Stimulated activated CD4-positive, alpha-beta T cell treated with anti-CD3 and anti-CD28 coated beads, TNF-alpha, amount 100 ng/mL, for 48 hours (primary cell): ENCODE measurements around the gene PYCARD.
"Not testable (repeated sequence)": the region's sequence is repeated elsewhere in the genome, so short reads cannot be mapped to it uniquely, and the experiment has no call there.

Source experiments
- DNase-seq, 3 donors: peaks; one replicate each; pipeline ENCODE4 v3.0.0-alpha.2; 2020; ENCODE audit warnings: low read depth in 3 of 3

Gene PYCARD

DNA sequence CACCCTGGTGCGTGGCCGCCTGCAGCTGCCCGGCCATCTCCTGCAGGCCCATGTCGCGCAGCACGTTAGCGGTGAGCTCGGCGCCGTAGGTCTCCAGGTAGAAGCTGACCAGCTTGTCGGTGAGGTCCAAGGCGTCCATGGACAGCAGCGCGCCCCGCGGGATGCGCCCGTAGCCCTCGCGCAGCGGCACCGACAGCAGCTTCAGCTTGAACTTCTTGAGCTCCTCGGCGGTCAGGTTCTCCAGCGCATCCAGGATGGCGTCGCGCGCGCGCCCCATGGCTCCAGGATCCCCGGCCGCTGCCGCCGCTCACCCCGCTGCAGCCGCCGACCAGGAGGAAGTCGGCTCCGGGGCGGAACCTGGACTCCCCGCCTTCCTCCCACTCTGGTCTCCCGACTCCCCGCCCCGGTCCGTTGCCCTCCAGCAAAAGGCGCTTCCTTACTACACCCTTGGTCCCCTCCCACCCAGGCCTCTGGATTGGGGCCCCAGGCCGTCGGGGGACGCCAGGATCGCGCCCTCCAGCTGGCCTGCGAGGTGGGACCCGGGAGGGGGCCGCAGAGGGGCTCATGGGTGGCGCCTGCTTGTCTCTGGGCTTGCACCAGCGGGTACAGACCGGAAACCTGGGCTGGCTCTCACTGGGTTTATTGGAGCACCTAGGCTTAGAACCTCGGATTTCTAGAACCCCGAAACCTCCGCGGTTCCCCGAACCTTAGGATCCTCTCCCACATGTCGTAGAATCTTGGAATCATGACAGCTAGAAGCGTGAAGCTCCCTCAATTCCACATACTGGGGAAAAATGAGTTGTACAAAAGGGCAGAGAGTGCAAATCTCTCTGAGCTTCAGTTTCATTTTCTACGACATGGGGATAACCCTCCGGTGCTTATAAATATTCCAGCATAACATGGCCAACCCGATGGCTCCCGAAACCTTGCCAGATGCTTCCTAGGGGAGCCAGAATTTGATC lies at the start of gene PYCARD:
TSS of gene PYCARD (minus strand) at position 347 of the 962 bp plus-strand sequence. CDS start at position 277, 70 bp downstream.
- no peak for DNase-seq

DNA sequence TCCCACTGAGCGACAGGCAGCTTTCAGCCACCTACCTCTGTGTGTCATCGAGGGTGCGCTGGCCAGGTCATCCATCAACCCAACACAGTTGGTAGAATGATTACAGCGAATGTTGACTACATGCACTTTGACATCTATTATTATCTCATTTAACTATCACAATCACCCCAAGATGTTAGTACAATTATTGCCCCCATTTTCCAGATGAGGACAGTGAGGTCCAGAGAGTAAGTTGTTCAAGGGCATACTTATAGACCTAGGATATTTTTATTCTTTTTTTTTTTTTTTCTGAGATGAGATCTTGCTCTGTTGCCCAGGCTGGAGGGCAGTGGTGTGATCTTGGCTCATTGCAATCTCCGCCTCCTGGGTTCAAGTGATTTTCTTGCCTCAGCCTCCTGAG lies 48.9 kb upstream of the PYCARD start:
- DNase-seq = no peak

DNA sequence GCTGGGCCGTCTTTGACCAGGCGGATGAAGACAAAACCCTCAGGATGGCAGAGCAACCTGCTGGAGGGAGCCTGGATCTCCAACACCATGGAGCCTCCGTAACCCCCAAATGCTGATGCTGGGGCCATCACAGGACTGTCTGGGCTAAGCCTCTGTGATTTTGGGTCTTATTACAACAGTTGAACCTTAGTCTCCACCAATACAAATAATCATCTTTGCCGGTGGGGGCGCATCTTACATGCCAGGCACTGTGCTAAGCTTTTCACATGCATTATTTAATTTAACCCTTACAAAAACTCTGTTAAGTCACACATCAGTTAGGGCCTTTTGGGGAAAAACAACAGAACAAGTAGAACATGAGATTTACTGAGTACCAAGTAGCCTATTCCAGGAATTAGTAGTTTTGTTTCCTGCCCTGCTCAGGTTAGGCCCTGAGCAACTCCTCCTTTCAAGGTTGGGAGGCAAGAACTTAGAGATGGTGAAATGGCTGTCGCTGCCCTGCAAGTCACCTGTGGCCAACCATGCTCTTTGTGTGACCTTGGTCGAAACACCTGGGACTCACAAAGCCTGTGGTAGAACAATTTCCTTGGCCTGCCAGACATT lies 48.3 kb upstream of the PYCARD start:
- DNase-seq = no peak

DNA sequence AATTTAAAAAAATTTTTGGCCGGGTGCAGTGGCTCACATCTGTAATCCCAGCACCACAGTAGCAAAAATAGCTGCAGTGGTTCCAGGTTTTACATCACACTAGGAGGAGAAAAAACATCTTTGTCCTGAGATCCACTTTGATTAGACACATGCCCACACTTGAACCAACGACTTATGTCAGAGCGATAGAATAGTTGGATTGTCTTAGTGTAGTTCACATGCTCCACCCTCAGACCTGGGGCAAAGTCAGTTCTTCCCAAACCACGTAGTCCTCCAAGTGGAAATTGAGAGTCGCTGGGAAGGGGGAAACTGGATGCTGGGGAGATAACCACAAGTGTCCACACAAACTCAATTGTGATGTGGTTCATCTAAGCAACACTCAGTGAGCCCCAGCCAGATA lies 45.8 kb upstream of the PYCARD start:
- DNase-seq = no peak

DNA sequence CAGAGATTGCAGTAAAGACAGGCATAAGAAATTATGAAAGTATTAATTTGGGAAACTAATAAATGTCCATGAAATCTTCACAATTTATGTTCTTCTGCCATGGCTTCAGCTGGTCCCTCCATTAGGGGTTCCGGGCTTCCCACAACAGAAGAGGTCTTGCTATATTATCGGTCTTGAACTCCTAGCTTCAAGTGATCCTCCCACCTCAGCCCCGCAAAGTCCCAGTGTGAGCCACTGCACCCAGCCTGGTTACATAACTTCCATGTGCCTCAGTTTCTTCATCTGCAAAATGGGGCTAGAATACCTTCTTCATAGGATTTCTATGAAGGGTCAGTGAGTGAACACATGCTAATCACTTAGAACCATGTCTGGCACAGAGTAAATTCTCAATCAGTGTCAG lies 43.7 kb upstream of the PYCARD start:
- DNase-seq = no peak

DNA sequence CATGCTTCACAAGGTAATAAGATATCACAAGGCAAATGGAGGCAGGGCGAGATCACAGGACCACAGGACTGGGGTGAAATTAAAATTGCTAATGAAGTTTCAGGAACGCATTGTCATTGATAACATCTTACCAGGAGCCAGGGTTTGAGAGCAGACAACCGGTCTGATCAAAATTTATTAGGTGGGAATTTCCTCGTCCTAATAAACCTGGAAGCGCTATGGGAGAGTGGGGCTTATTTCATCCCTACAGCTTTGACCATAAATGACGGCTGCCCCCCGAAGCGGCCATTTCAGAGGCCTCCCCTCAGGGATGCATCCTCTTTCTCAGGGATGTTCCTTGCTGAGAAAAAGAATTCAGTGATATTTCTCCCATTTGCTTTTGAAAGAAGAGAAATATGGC lies 43.0 kb upstream of the PYCARD start:
- not testable (repeated sequence) for DNase-seq

DNA sequence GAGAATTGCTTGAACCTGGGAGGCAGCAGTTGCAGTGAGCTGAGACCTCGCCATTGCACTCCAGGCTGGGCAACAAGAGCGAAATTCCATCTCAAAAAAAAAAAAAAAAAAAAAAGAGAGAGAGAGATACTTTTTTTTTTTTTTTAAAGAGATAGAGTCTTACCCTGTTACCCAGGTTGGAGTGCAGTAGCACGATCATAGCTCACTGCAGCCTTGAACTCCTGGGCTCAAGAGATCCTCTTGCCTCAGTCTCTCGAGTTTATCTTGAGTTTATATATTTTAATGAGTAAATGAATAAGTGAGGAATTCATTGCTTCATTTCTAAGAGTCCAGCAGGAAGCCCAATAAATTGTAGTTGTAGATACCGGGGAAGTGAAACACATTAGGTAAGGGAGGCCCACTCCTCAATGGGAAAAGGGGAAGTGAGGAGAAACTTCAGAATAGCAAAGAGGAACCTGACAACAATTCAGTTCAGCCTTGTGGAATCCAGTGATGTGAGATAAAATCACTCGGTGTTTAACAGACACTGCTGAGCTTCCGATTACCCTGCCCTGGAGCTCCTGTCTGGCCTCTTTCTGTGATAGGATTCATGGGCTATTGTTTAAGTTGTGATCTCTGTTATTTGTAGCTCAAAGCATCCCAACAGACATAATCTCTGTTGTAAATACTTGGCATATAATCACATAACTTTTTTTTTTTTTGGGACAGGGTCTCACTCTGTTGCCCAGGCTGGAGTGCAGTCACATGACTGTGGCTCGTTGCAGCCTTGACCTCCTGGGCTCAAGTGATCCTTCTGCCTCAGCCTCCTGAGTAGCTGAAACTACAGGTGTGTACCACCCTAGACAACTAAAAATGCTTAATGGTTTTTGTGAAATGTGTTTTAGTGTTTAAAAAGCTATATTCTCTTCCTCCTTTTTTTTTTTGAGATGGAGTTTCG lies 41.4 kb upstream of the PYCARD start:
- no peak for DNase-seq

DNA sequence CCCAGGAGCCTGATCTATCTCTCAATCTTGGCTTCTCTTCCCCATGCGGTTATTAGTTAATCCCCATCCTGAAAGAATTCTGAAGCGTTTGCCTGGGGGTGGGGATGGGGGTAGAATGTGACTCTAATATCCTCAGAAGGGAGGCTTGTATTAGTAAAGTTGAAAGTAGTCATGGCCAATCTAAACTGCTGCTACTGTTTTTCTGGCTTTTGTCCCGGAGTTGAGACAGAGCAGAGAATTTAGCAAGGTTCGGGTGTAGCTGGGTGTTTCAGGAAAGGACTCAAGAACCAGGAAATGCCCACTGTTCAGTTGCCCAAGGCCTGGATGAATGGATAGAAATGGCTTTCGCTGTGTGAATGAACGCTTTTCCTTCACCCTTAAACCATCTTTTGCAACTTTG lies 39.6 kb upstream of the PYCARD start:
- no peak for DNase-seq

DNA sequence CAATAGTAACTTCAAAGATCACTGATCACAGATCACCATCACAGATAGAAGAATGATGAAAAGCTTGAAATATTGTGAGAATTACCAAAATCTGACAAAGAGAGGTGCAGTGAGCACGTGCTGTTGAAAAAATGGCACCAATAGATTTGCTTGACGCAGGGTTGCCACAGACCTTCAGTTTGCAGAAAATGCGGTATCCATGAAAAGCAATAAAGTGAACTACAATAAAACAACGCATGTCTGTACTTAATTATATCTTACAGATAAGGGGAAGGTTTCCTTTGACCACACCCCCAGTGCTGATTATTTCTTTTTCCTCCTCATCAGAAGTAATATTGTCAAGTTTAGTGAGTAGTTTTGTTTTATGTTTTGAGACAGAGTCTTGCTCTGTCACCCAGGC lies 35.5 kb upstream of the PYCARD start:
- no peak for DNase-seq

DNA sequence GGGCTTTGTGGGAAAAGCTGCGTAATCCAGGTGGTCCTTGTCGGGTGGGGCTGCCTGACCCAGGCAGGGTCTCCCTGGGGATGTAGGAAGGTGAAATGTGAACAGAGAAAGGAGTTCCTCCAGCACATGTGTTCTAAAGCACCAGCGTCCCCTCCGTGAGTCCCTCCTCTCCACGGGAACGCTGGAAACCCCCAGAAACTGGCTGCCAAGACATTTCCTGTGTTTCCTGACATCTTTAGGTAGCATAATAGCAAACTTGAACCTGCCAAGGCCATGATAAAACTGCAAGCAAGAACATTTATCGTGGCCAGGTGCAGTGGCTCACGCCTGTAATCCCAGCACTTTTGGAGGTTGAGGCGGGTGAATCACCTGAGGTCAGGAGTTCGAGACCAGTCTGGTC lies 26.9 kb upstream of the PYCARD start:
- no peak for DNase-seq

DNA sequence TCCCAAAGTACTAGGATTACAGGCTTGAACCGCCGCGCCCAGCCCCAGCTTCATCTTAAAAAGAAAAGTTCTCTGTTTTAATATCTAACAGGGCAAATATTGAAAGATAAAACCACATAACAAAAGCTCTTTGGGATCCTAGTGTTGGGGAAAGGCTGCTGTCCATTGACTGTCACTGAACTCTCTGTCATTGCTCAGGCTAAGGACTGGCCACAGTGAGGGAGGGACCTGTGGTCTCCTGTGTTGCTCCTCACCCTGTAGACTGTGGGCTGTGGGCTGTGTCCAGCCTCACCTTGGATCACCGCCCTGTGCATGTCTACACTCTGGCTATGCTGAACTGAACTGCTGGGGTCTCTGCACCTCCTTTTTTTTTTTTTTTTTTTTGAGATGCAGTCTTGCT lies 25.6 kb upstream of the PYCARD start:
- no peak for DNase-seq

DNA sequence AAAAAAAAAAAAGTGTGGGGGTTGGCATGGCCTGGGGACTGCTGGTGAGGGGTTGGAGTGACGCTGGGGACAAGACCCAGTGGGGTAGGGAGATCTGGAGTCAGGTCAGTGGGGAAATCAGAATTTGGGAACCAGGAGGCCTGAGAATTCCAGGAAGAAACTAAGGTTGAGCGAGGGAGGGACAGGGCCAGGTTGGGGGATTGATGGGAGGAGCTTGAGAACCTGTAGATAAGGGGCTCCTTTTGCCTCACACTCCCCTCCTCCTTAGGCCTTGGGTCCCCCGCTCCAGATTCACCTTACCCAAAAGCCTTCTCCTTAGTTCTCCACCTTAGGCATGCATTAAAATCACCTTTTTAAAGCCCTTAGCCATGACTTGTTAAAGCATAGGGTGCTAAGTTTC lies 22.6 kb upstream of the PYCARD start:
- no peak for DNase-seq

DNA sequence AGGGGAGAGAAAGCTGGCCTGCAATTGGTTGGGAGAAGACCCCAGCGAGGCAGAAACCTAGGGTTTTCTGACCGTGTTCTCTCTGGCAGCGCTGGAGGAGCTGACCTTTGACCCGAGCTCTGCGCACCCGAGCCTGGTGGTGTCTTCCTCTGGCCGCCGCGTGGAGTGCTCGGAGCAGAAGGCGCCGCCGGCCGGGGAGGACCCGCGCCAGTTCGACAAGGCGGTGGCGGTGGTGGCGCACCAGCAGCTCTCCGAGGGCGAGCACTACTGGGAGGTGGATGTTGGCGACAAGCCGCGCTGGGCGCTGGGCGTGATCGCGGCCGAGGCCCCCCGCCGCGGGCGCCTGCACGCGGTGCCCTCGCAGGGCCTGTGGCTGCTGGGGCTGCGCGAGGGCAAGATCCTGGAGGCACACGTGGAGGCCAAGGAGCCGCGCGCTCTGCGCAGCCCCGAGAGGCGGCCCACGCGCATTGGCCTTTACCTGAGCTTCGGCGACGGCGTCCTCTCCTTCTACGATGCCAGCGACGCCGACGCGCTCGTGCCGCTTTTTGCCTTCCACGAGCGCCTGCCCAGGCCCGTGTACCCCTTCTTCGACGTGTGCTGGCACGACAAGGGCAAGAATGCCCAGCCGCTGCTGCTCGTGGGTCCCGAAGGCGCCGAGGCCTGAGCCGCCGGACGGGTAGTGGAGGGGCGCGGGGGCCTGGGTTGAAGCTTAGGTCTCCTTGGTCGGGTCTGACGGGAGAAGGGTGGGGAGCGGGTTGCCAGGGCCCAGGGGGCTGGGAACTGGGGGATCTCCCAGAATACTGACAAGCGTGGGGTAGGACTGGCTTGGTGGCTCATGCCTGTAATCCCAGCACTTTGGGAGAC lies 21.8 kb upstream of the PYCARD start:
- DNase-seq = no peak

DNA sequence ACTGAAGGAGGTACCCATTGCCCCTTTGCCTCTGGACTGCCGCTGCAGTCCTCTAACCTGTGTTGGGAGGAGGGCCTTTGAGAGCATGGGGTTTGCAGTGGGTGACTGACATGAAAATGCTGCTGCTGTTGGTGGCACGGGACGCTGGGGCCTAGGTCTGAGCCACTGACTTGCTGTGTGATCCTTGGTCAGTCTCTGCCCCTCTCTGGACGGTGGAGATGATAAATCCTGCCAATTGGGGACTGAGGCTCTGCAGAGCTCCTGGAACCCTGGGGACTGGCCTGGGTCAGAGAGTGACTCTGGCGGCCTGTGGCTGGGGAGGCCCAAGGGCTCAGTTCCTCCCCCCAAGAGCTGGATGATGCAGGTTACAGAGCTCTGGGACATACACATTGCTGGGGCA lies 20.5 kb upstream of the PYCARD start:
- DNase-seq = no peak

DNA sequence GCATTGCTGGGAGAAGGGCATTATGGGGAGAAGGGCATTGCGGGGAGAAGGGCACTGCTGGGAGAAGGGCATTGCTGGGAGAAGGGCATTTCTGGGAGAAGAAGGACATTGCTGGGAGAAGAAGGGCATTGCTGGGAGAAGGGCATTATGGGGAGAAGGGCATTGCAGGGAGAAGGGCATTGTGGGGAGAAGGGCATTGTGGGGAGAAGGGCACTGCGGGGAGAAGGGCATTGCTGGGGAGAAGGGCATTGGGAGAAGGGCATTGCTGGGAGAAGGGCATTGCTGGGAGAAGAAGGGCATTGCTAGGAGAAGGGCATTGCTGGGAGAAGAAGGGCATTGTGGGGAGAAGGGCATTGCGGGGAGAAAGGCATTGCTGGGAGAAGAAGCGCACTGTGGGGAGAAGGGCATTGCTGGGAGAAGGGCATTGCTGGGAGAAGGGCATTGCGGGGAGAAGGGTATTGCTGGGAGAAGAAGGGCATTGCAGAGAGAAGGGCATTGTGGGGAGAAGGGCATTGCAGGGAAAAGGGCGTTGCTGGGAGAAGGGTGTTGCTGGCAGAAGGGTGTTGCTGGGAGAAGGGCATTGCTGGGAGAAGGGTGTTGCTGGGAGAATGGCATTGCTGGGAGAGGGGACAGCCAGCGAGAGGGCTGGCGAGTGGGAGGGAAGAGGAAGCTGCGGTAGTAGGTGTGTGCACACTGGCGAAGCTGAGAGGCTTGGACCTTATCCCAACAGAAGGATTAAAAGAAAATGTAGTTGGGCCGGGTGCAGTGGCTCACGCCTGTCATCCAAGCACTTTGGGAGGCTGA lies 19.0 kb upstream of the PYCARD start:
- no peak for DNase-seq

DNA sequence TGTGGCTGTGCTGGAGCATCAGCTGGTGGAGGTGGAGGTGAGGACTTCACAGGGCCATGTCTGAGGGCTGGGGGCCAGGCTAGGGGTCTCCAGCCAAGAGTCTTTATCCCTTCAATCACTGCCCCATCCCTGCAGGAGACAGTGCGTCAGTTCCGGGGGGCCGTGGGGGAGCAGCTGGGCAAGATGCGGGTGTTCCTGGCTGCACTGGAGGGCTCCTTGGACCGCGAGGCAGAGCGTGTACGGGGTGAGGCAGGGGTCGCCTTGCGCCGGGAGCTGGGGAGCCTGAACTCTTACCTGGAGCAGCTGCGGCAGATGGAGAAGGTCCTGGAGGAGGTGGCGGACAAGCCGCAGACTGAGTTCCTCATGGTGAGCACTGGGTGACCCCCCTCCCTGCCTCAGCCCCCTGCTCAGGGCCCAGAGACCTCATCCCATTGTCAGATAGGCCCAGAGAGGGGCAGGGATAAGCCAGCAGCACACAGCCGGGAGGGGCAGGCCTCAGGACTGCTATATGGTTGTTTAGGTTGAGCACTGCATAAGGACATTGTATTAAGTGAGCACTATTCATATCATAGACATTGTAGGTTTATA lies 16.7 kb upstream of the PYCARD start:
- DNase-seq = no peak

DNA sequence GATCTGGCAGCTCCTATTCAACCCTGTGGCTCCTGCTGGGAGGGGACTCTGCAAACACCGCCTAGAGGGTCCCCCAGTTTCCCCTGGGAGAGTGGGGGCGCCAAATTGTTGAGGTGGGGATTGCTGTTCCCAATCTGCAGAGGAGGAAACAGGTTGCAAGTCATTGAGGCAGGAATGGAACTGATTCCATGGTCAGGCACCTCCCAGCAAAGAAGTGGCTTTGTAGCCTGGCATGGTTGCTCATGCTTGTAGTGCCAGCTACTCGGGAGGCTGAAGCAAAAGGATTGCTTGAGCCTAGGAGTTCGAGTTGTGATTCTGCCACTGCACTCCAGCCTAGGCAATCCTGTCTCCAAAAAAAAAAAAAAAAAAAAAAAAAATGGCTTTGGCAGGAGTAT lies 14.6 kb upstream of the PYCARD start:
- no peak for DNase-seq

DNA sequence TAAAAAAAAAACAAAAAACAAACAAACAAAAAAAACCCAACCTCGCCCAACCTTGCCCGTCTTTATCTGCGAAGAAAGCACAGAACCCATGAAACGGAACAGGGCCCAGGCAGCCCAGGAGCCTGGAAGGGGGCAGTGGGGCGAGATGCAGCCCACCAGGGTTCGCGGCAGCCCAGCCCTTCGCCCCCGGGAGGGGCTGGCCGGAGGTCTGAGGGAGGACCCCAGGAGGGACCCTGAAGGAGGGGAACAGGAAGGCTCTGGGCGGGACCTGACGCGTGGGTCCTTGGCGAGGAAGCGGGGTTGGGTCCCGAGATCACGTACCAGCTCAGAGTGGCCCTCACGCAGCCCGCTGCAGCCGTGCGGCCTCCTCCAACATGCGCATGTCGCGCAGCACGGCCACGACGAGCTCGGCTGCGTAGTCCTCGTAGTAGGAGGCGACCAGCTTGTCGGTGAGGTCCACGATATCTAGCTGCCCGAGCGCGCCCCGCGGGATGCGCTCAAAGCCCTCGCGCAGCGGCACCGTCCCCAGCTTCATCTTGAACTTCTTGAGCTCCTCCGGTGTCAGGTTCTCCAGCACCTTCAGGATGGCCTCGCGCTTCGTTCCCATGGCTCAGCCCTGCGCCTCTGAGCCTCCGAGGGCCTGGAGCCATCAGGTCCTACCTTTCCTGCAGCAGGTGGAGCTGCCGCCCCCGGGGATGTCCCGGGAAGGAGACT lies 14.0 kb upstream of the PYCARD start, which contains the start of gene PYDC1:
TSS of gene PYDC1 (minus strand) at position 714 of the 714 bp plus-strand sequence. CDS start at position 607, 107 bp downstream.
- DNase-seq = no peak
